Neural cell (in vitro differentiated cells): ENCODE data around the gene PTPN3. TPM values are rescaled to one million over a fixed set of nuclear protein-coding genes. Genes with fewer than 3 reads are reported as not detected.

Experiments used
- H2AFZ ChIP-seq: fragments of 200-600, 300-800 bp; sonication (generic), shearing (Covaris generic); 2 replicates; pipeline ENCODE4 v1.6.0; 2014; ENCODE audit warnings: low read depth, mild to moderate bottlenecking, antibody characterized with exemption, low read length, moderate library complexity
- H3F3A ChIP-seq: fragments of 200-600 bp; shearing (Covaris generic); 2 replicates; pipeline ENCODE4 v1.6.1; 2016; ENCODE audit warnings: mild to moderate bottlenecking, moderate library complexity, mixed read lengths, antibody characterized with exemption, low read length; ENCODE audit not compliant: insufficient read depth, poor library complexity, severe bottlenecking
- H3K27ac ChIP-seq: fragments of 200-600, 300-800 bp; sonication (generic), shearing (Covaris generic); 2 replicates; pipeline ENCODE4 v1.5.1; 2014; ENCODE audit warnings: mild to moderate bottlenecking, low read length, moderate library complexity
- H3K27me3 ChIP-seq: fragments of 300-800, 200-600 bp; sonication (generic), shearing (Covaris generic); 2 replicates; pipeline ENCODE4 v1.6.0; 2014; ENCODE audit warnings: mild to moderate bottlenecking, low read depth, low read length, moderate library complexity; ENCODE audit not compliant: insufficient read depth
- H3K36me3 ChIP-seq: fragments of 300-800, 200-600 bp; sonication (generic), shearing (Covaris generic); 2 replicates; pipeline ENCODE4 v1.5.1; 2014; ENCODE audit warnings: mild to moderate bottlenecking, antibody characterized with exemption, low read length, moderate library complexity; ENCODE audit not compliant: insufficient read depth
- H3K4me2 ChIP-seq: fragments of 300-800, 200-600 bp; sonication (generic), shearing (Covaris generic); 2 replicates; pipeline ENCODE4 v1.6.0; 2014; ENCODE audit warnings: mild to moderate bottlenecking, low read length
- H3K4me3 ChIP-seq: fragments of 300-800, 200-600 bp; sonication (generic), shearing (Covaris generic); 2 replicates; pipeline ENCODE4 v1.5.1; 2014; ENCODE audit warnings: mild to moderate bottlenecking, low read length, moderate library complexity
- H3K79me2 ChIP-seq: fragments of 200-600 bp; shearing (Covaris generic); replicated peaks from 2 replicates; pipeline ENCODE4 v1.6.0; 2014; ENCODE audit warnings: mild to moderate bottlenecking, low read length, moderate library complexity; ENCODE audit not compliant: insufficient read depth
- H3K9ac ChIP-seq: fragments of 300-800, 200-600 bp; sonication (generic), shearing (Covaris generic); 2 replicates; pipeline ENCODE4 v1.6.1; 2016; ENCODE audit warnings: mild to moderate bottlenecking, low read length, mixed read lengths
- H3K9me2 ChIP-seq: fragments of 200-600 bp; shearing (Covaris generic); 2 replicates; pipeline ENCODE4 v1.6.1; 2016; ENCODE audit warnings: mild to moderate bottlenecking, low read length, mixed read lengths; ENCODE audit not compliant: insufficient read depth
- H3K9me3 ChIP-seq: fragments of 200-600, 300-800 bp; sonication (generic), shearing (Covaris generic); 2 replicates; pipeline ENCODE4 v1.6.1; 2016; ENCODE audit warnings: mild to moderate bottlenecking, mixed run types, low read length, moderate library complexity, mixed read lengths
- H4K20me1 ChIP-seq: fragments of 200-600 bp; shearing (Covaris generic); 2 replicates; pipeline ENCODE4 v1.6.1; 2016; ENCODE audit warnings: mild to moderate bottlenecking, mixed run types; ENCODE audit not compliant: insufficient read depth
- EP300 ChIP-seq: fragments of 450-650 bp; conservative IDR thresholded peaks from 2 replicates; pipeline ENCODE4 v1.6.1; 2014; ENCODE audit warnings: antibody characterized with exemption, mild to moderate bottlenecking, moderate library complexity; ENCODE audit not compliant: poor library complexity, severe bottlenecking
- EZH2 ChIP-seq: fragments of 200-600, 300-800 bp; shearing (Covaris generic), sonication (generic); IDR thresholded peaks from 2 replicates; pipeline ENCODE4 v1.6.1; 2014; ENCODE audit warnings: antibody characterized with exemption, low read length, borderline replicate concordance, mild to moderate bottlenecking; ENCODE audit not compliant: insufficient read depth, poor library complexity, severe bottlenecking
- MXI1 ChIP-seq: fragments of 450-650 bp; conservative IDR thresholded peaks from 2 replicates; pipeline ENCODE4 v1.6.1; 2014; ENCODE audit warnings: antibody characterized with exemption, mild to moderate bottlenecking; ENCODE audit not compliant: poor library complexity, severe bottlenecking
- POLR2AphosphoS5 ChIP-seq: IDR thresholded peaks from 2 replicates; pipeline ENCODE4 v1.6.1; 2012
- RAD21 ChIP-seq: fragments of 450-650 bp; conservative IDR thresholded peaks from 2 replicates; pipeline ENCODE4 v1.6.1; 2014; ENCODE audit warnings: antibody characterized with exemption, mild to moderate bottlenecking, moderate library complexity
- SMC3 ChIP-seq: fragments of 450-650 bp; conservative IDR thresholded peaks from 2 replicates; pipeline ENCODE4 v1.6.1; 2014; ENCODE audit warnings: antibody characterized with exemption, mild to moderate bottlenecking, moderate library complexity; ENCODE audit not compliant: poor library complexity
- TAF1 ChIP-seq: IDR thresholded peaks from 2 replicates; pipeline ENCODE4 v1.6.1; 2012; ENCODE audit warnings: low read depth
- polyA plus RNA-seq: library from polyadenylated mRNA; depleted of rRNA; stranded (reverse); fragments of >200 nt; gene quantifications from 2 replicates; pipeline ENCODE4 v1.2.3, GENCODE V29; 2014
- TF ChIP-seq, protein P1 (sequence below): fragments of 450-650 bp; IDR thresholded peaks from 2 replicates; pipeline ENCODE4 v1.5.1; 2014; ENCODE audit warnings: antibody characterized with exemption, mild to moderate bottlenecking, moderate library complexity; ENCODE audit not compliant: poor library complexity, severe bottlenecking
- TF ChIP-seq, protein P2 (sequence below): IDR thresholded peaks from 2 replicates; pipeline ENCODE4 v1.6.1; 2012; ENCODE audit warnings: borderline replicate concordance

Gene PTPN3
- polyA plus RNA-seq, 1 donor from 2014 or later: 3.8 TPM

DNA sequence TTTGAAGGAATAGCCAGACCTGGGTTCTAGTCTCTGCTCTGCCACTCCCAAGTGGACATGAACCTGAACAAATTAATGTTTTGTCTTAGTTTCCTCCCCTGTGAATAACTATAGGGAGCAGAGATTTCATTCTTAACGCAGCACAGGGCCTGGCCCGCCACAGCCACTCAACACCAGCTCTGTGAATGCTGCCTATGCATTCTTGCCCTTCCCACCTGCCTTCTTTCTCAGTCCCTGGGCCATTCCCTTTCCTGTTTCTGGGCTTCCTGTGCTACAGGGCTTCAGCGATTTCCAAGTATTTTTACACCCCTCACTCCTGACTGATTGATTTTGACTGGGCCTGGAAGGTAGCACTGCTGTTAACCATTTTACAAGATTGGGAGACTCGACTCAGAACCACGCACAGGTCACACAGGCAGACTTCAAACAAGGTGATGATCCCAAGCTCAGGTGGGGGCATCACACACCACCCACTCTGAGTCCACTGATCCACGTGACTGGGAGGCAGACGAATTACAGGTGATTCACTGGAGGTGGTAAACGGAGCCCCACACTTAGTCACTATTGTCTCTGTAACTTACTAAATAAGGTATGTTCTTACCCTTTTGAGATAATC, 21.4 kb downstream of the PTPN3 start:
- H3K27me3 ChIP-seq: no peaks in the 10 kb centered on the region
- H3F3A ChIP-seq: no peaks in the 10 kb centered on the region
- H3K9me3 ChIP-seq: no peaks in the 10 kb centered on the region
- no peaks in the 10 kb centered on the region for H3K36me3 ChIP-seq
- no peaks in the 10 kb centered on the region for H4K20me1 ChIP-seq
- no peaks in the 10 kb centered on the region for H3K9me2 ChIP-seq
- H3K79me2 ChIP-seq: no peaks in the 10 kb centered on the region
- H3K4me2 ChIP-seq: no peak overlapping the region
- TF ChIP-seq RAD21: no peak
- no peak for TF ChIP-seq TAF1
- TF ChIP-seq, protein P1, sequence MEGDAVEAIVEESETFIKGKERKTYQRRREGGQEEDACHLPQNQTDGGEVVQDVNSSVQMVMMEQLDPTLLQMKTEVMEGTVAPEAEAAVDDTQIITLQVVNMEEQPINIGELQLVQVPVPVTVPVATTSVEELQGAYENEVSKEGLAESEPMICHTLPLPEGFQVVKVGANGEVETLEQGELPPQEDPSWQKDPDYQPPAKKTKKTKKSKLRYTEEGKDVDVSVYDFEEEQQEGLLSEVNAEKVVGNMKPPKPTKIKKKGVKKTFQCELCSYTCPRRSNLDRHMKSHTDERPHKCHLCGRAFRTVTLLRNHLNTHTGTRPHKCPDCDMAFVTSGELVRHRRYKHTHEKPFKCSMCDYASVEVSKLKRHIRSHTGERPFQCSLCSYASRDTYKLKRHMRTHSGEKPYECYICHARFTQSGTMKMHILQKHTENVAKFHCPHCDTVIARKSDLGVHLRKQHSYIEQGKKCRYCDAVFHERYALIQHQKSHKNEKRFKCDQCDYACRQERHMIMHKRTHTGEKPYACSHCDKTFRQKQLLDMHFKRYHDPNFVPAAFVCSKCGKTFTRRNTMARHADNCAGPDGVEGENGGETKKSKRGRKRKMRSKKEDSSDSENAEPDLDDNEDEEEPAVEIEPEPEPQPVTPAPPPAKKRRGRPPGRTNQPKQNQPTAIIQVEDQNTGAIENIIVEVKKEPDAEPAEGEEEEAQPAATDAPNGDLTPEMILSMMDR: no peak
- no peak for TF ChIP-seq POLR2AphosphoS5
- TF ChIP-seq EP300: no peak
- TF ChIP-seq EZH2: no peak
- TF ChIP-seq, protein P2, sequence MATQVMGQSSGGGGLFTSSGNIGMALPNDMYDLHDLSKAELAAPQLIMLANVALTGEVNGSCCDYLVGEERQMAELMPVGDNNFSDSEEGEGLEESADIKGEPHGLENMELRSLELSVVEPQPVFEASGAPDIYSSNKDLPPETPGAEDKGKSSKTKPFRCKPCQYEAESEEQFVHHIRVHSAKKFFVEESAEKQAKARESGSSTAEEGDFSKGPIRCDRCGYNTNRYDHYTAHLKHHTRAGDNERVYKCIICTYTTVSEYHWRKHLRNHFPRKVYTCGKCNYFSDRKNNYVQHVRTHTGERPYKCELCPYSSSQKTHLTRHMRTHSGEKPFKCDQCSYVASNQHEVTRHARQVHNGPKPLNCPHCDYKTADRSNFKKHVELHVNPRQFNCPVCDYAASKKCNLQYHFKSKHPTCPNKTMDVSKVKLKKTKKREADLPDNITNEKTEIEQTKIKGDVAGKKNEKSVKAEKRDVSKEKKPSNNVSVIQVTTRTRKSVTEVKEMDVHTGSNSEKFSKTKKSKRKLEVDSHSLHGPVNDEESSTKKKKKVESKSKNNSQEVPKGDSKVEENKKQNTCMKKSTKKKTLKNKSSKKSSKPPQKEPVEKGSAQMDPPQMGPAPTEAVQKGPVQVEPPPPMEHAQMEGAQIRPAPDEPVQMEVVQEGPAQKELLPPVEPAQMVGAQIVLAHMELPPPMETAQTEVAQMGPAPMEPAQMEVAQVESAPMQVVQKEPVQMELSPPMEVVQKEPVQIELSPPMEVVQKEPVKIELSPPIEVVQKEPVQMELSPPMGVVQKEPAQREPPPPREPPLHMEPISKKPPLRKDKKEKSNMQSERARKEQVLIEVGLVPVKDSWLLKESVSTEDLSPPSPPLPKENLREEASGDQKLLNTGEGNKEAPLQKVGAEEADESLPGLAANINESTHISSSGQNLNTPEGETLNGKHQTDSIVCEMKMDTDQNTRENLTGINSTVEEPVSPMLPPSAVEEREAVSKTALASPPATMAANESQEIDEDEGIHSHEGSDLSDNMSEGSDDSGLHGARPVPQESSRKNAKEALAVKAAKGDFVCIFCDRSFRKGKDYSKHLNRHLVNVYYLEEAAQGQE: no peak
- no peak for TF ChIP-seq SMC3
- no peak for TF ChIP-seq MXI1
- no peak overlapping the region for H2AFZ ChIP-seq
- no peak overlapping the region for H3K27ac ChIP-seq
- H3K9ac ChIP-seq: no peak overlapping the region
- H3K4me3 ChIP-seq: no peak overlapping the region

DNA sequence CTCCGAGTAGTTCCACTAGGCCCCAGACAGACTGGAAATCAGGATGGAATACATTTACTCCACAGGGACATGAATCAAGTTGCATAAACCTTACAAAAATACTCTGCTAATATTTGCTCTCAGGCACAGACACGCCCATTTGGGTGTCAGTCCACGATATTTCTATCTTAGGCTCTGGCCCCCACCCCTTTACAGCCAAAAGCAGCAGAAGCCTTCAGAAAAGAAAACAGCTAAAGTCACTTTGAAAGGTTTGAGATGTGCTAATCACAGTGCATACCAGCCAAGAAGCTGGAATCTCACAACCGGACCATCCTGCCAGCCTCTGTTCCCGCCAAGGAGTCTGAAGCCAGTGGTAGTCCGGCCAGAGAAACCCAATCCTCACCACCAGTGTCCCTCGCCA, 22.6 kb downstream of the PTPN3 start:
- Histone ChIP-seq H3K9ac (no peak overlapping the region), H3K4me3 (no peak overlapping the region), H3K27me3 (no peaks in the 10 kb centered on the region), H2AFZ (no peak overlapping the region), H3K36me3 (no peaks in the 10 kb centered on the region), H3K79me2 (no peaks in the 10 kb centered on the region), H3K27ac (no peak overlapping the region), H3K9me2 (no peaks in the 10 kb centered on the region), H3K4me2 (no peak overlapping the region), H4K20me1 (no peaks in the 10 kb centered on the region), H3F3A (no peaks in the 10 kb centered on the region), H3K9me3 (no peaks in the 10 kb centered on the region)
- TF ChIP-seq MXI1 (no peak), TAF1 (no peak), RAD21 (no peak), SMC3 (no peak), POLR2AphosphoS5 (no peak), EP300 (no peak), EZH2 (no peak)
- TF ChIP-seq, protein P1: no peak
- TF ChIP-seq, protein P2: no peak
